ENCODE measurements around the gene PODNL1. TPM values are rescaled to one million over a fixed set of nuclear protein-coding genes. Genes with fewer than 3 reads are reported as not detected.

PODNL1 gene
- total RNA-seq, 1 donor from 2014 or later = 8.7 TPM

DNA sequence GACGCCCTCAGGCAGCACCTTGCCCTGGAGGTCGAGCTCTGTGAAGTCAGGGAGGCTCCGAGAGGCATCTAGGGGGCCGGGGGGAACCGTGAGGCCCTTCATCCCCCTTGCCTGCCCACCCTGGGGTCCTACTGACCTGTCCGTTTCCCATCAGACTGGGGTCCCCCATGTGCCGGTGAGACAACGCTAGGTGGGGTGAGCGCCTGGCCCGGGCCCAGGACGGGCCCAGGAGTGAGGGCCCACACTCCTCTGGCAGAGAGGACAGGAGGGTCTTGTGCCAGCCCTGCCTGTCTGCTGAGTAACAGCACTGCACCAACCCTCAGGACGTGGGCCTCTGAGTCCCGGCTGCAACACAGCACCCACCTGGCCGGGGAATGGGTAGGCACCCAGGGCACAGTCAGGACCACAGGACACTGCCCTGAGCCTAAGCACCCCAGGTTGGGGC is 28.5 kb upstream of the PODNL1 start:
- Mint-ChIP-seq H3K4me1 (ENCODE audit: low read depth) (peaks cover 2% of the 10 kb centered on the region), H3K9me3 (ENCODE audit: low read depth) (no peaks in the 10 kb centered on the region), H3K27ac (ENCODE audit: unreplicated experiment) (no peak overlapping the region), H3K4me3 (ENCODE audit: unreplicated experiment) (no peak overlapping the region), H3K27me3 (ENCODE audit: low read depth) (no peaks in the 10 kb centered on the region), H3K36me3 (ENCODE audit: low read depth) (peaks cover 11% of the 10 kb centered on the region)
- TF ChIP-seq, protein P1, sequence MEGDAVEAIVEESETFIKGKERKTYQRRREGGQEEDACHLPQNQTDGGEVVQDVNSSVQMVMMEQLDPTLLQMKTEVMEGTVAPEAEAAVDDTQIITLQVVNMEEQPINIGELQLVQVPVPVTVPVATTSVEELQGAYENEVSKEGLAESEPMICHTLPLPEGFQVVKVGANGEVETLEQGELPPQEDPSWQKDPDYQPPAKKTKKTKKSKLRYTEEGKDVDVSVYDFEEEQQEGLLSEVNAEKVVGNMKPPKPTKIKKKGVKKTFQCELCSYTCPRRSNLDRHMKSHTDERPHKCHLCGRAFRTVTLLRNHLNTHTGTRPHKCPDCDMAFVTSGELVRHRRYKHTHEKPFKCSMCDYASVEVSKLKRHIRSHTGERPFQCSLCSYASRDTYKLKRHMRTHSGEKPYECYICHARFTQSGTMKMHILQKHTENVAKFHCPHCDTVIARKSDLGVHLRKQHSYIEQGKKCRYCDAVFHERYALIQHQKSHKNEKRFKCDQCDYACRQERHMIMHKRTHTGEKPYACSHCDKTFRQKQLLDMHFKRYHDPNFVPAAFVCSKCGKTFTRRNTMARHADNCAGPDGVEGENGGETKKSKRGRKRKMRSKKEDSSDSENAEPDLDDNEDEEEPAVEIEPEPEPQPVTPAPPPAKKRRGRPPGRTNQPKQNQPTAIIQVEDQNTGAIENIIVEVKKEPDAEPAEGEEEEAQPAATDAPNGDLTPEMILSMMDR (IDR thresholded peaks at IDR 0.05) = no peak
- no peak for DNase-seq (ENCODE audit: low spot score)

DNA sequence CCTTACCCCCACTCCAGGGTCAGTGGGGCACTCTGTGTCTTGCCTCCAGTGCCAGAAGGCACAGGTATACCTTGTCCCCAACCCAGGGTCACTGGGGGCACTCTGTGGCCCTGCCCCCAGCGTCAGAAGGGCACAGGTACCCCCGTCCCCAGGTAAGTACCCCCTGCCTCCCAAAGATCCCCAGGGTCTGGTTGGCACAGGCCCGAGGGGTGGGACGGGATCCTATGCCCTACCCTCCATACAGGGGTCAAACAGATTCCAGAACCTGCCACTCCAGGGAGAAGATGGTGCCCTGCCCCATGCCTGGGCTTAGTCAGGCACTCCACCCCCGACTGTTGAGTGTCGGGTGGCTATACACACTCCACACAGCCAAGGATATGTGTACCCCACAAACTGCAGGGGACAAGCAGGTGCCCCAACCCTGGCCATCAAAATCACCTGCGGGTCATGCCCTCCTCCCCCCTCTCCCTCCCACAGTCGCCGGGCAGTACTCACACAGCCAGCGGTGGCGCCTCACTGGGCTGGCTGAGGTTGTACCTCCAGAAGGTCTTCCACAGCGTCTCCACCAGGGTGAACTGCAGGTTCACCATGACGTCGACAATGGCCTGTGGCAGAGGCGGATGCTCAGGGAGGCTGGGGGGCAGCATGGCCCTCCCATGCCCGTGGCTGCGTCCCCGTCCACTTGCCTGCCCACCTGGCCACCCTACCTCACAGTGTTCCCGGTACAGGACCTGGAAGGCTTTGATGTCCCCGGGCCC is 27.9 kb upstream of the PODNL1 start:
- Mint-ChIP-seq H3K27ac (ENCODE audit: unreplicated experiment) (no peak overlapping the region), H3K36me3 (ENCODE audit: low read depth) (peaks cover 16% of the 10 kb centered on the region), H3K4me3 (ENCODE audit: unreplicated experiment) (no peak overlapping the region), H3K27me3 (ENCODE audit: low read depth) (no peaks in the 10 kb centered on the region), H3K9me3 (ENCODE audit: low read depth) (no peaks in the 10 kb centered on the region), H3K4me1 (ENCODE audit: low read depth) (peaks cover 2% of the 10 kb centered on the region)
- no peak for DNase-seq (ENCODE audit: low spot score)
- TF ChIP-seq, protein P1 (IDR thresholded peaks at IDR 0.05) = no peak

DNA sequence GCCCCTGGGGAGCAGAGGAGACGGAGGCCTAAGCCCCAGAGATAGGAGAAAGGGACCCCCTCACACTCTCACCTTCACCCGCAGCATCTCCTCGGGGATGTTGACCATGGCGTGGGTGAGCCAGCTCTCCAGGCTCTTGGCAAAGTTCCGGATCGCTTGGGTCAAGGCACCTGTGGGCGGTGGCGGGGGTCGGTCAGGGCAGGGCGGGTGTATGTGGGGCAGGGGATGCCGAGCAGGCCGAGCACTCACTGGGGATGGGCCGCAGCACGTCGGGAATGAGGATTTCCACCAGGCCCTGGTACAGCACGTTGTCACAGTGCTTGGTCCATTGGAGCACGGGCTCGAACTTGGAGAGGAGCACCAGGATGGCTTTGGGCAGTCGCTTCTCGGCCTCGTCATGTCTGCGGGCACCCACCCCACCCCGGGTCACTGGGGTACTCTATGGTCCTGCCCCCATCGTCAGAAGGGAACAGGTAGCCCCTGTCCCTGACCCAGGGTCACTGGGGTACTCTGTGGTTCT is 27.2 kb upstream of the PODNL1 start:
- H3K9me3 Mint-ChIP-seq (ENCODE audit: low read depth) = no peaks in the 10 kb centered on the region
- TF ChIP-seq, protein P1 (IDR thresholded peaks at IDR 0.05) = no peak
- H3K27ac Mint-ChIP-seq (ENCODE audit: unreplicated experiment) = no peak overlapping the region
- H3K4me1 Mint-ChIP-seq (ENCODE audit: low read depth) = peaks cover 2% of the 10 kb centered on the region
- H3K27me3 Mint-ChIP-seq (ENCODE audit: low read depth) = no peaks in the 10 kb centered on the region
- H3K36me3 Mint-ChIP-seq (ENCODE audit: low read depth) = peaks cover 19% of the 10 kb centered on the region
- H3K4me3 Mint-ChIP-seq (ENCODE audit: unreplicated experiment) = no peak overlapping the region
- no peak for DNase-seq (ENCODE audit: low spot score)

DNA sequence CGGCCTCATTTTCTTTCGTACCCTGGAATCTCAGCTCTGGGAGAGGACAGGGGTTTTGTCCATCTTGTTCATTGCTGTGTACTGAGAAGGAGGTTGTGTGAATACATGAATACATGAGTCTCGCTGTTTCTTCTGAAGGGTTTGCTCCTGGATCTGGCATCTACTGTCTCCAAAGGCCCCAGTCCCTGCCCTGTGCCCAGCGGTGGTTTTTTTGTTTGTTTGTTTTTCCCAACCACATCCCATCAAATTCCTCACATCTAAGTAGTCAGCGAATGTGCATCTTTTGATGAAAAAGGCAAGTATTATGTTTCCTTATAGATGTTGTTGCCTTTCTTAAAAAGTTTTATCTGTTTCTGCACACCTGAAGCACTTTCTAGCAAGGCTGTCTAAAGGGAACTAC is 26.6 kb upstream of the PODNL1 start:
- no peak for DNase-seq (ENCODE audit: low spot score)
- Mint-ChIP-seq H3K27ac (ENCODE audit: unreplicated experiment) (no peak overlapping the region), H3K4me3 (ENCODE audit: unreplicated experiment) (no peak overlapping the region), H3K36me3 (ENCODE audit: low read depth) (peaks cover 19% of the 10 kb centered on the region), H3K9me3 (ENCODE audit: low read depth) (no peaks in the 10 kb centered on the region), H3K4me1 (ENCODE audit: low read depth) (peaks cover 2% of the 10 kb centered on the region), H3K27me3 (ENCODE audit: low read depth) (no peaks in the 10 kb centered on the region)
- TF ChIP-seq, protein P1 (IDR thresholded peaks at IDR 0.05) = no peak

DNA sequence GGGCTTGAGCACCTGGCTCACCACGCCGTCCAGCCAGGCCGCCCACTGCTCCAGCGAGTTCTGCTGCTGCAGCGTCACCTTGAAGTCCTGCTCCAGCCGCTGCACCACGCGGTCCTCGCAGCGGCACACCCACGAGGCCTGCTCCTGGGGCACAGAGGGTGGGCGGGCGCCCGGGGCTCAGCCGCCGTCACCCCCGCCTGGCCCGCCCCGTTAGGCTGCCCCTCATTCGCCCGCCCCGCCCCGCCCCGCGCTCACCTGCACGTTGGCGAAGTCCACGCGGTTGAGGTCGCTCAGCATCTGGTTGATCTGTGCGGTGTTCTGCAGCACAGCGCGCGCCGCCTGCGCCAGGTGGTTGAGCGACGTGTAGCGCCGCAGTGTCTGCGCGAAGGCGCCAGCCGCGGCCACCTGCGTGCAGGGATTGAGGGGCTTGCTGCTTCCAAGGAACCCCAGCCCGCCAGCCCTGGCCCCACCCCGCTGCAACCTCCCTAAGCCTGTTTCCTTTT is 25.4 kb upstream of the PODNL1 start:
- no peaks in the 10 kb centered on the region for H3K9me3 Mint-ChIP-seq (ENCODE audit: low read depth)
- peaks cover 2% of the 10 kb centered on the region for H3K4me1 Mint-ChIP-seq (ENCODE audit: low read depth)
- H3K27me3 Mint-ChIP-seq (ENCODE audit: low read depth) = no peaks in the 10 kb centered on the region
- no peak overlapping the region for H3K27ac Mint-ChIP-seq (ENCODE audit: unreplicated experiment)
- no peak for DNase-seq (ENCODE audit: low spot score)
- TF ChIP-seq, protein P1 (IDR thresholded peaks at IDR 0.05) = no peak
- H3K4me3 Mint-ChIP-seq (ENCODE audit: unreplicated experiment) = no peak overlapping the region
- peaks cover 9% of the 10 kb centered on the region for H3K36me3 Mint-ChIP-seq (ENCODE audit: low read depth)
